Gastrocnemius medialis (tissue), 4 donors: ENCODE results near the gene SLC39A8. TPM values are rescaled to one million over a fixed set of nuclear protein-coding genes. Genes with fewer than 3 reads are reported as not detected.

ENCODE experiments used
- ATAC-seq, 2 donors: fragments of 150-250 bp; one replicate each; pipeline ENCODE4 v1.9.1; 2016
- DNase-seq, 2 donors: peaks; one replicate each; pipeline ENCODE4 v3.0.0-alpha.2; 2019
- H3K27ac ChIP-seq, 4 donors: fragments of 200-600 bp; sonication (generic); 1 replicate in 1 of 4; 2 replicates in 3 of 4; pipeline ENCODE4 v1.5.1; 2016 to 2018; ENCODE audit warnings: mild to moderate bottlenecking in 2 of 4, moderate library complexity in 1 of 4
- H3K27me3 ChIP-seq, 3 donors: fragments of 200-600 bp; sonication (generic) in 2 of 3; 1 replicate in 1 of 3; 2 replicates in 2 of 3; pipeline versions ENCODE4 v1.5.1 to v1.6.0; 2016 to 2019; ENCODE audit warnings: mild to moderate bottlenecking in 1 of 3, moderate library complexity in 1 of 3
- H3K36me3 ChIP-seq, 2 donors: fragments of 200-600 bp; sonication (generic) in 1 of 2; one replicate each; pipeline ENCODE4 v1.5.1; 2017 to 2018
- H3K4me1 ChIP-seq, 2 donors: fragments of 200-600 bp; sonication (generic) in 1 of 2; one replicate each; pipeline ENCODE4 v1.5.1; 2016 to 2017; ENCODE audit warnings: mild to moderate bottlenecking in 2 of 2
- H3K4me3 ChIP-seq, 4 donors: fragments of 200-600 bp; sonication (generic) in 3 of 4; 1 replicate in 1 of 4; 2 replicates in 3 of 4; pipeline ENCODE4 v1.5.1; 2016 to 2019; ENCODE audit warnings: mild to moderate bottlenecking in 2 of 4
- H3K9me3 ChIP-seq, 3 donors: fragments of 200-600 bp; sonication (generic) in 2 of 3; 1 replicate in 1 of 3; 2 replicates in 2 of 3; pipeline ENCODE4 v1.5.1; 2016 to 2019
- CTCF ChIP-seq, 5 experiments: fragments of 450-650 bp in 3 of 5; fragments of 200-600 bp in 2 of 5; sonication (generic) in 2 of 5; IDR thresholded peaks in 4 of 5; conservative IDR thresholded peaks in 1 of 5; 1 replicate in 4 of 5; 2 replicates in 1 of 5; pipeline ENCODE4 v1.5.1; 2016 to 2019; ENCODE audit warnings: antibody characterized with exemption in 5 of 5, mild to moderate bottlenecking in 3 of 5, moderate library complexity in 3 of 5
- POLR2A ChIP-seq, 2 donors: fragments of 450-650 bp; IDR thresholded peaks; one replicate each; pipeline ENCODE4 v1.6.1; 2017; ENCODE audit warnings: antibody characterized with exemption in 2 of 2, mild to moderate bottlenecking in 2 of 2, moderate library complexity in 2 of 2
- in situ Hi-C, 4 donors: fragments of 200-750 bp; cut with MboI; loops; one replicate each; pipeline versions ENCODE4 v1.15.0 to v1.8.0; 2017; ENCODE audit warnings: low sequenced_read_pairs in 4 of 4
- intact Hi-C: fragments of 100-400 bp; cut with DNase I; formaldehyde crosslinking; loops from one replicate; pipeline ENCODE4 v1.15.1; 2023; ENCODE audit warnings: low total_unique reads
- total RNA-seq, 4 donors: library from RNA; depleted of rRNA; stranded (reverse); fragments of >200 nt; gene quantifications; one replicate each; pipeline versions ENCODE4 v1.1.0 to v1.2.3, GENCODE V29; 2016

The SLC39A8 gene
- total RNA-seq, 4 donors from 2014 or later: 1.2 to 1.8 (median 1.7) TPM

- Histone ChIP-seq H3K9me3 (no peaks in the 10 kb centered on the region), H3K4me1 (no peaks in the 10 kb centered on the region), H3K27ac (no peak overlapping the region), H3K27me3 (no peaks in the 10 kb centered on the region), H3K4me3 (no peak overlapping the region), H3K36me3 (no peaks in the 10 kb centered on the region)
- in situ Hi-C loops (no loop called here), intact Hi-C loops (no loop called here)
- DNase-seq (no peak), ATAC-seq (no peak)
- TF ChIP-seq POLR2A (IDR thresholded peaks at IDR 0.05) (no peak), CTCF (IDR thresholded peaks at IDR 0.05 in 4 of 5, conservative IDR thresholded peaks at IDR 0.05 in 1 of 5) (no peak)
These were observed 89.0 kb downstream of the SLC39A8 start for GRCh38 chr4:102256321-102256720.

GRCh38 chr4:102253860-102254259, 91.4 kb downstream of the SLC39A8 start:
- H3K27ac ChIP-seq: no peak overlapping the region
- ATAC-seq: no peak
- TF ChIP-seq POLR2A (IDR thresholded peaks at IDR 0.05) (no peak), CTCF (IDR thresholded peaks at IDR 0.05 in 4 of 5, conservative IDR thresholded peaks at IDR 0.05 in 1 of 5) (no peak)
- H3K4me3 ChIP-seq: no peak overlapping the region
- no peaks in the 10 kb centered on the region for H3K9me3 ChIP-seq
- intact Hi-C loops: no loop called here
- in situ Hi-C loops: no loop called here
- no peaks in the 10 kb centered on the region for H3K4me1 ChIP-seq
- H3K27me3 ChIP-seq: no peaks in the 10 kb centered on the region
- H3K36me3 ChIP-seq: no peaks in the 10 kb centered on the region
- no peak for DNase-seq

GRCh38 chr4:102252171-102252570, 93.1 kb downstream of the SLC39A8 start:
- no peaks in the 10 kb centered on the region for H3K4me1 ChIP-seq
- no peak overlapping the region for H3K4me3 ChIP-seq
- no peaks in the 10 kb centered on the region for H3K36me3 ChIP-seq
- H3K9me3 ChIP-seq: no peaks in the 10 kb centered on the region
- in situ Hi-C loops (no loop called here), intact Hi-C loops (no loop called here)
- ATAC-seq (no peak), DNase-seq (no peak)
- no peaks in the 10 kb centered on the region for H3K27me3 ChIP-seq
- H3K27ac ChIP-seq: no peak overlapping the region
- TF ChIP-seq POLR2A (IDR thresholded peaks at IDR 0.05) (no peak), CTCF (IDR thresholded peaks at IDR 0.05 in 4 of 5, conservative IDR thresholded peaks at IDR 0.05 in 1 of 5) (no peak)

- no peak overlapping the region for H3K27ac ChIP-seq
- no peak for DNase-seq
- intact Hi-C loops: no loop called here
These were observed 94.9 kb downstream of the SLC39A8 start for GRCh38 chr4:102250341-102250740.

More at GRCh38 chr4:102250341-102250740, 94.9 kb downstream of the SLC39A8 start:
- no peaks in the 10 kb centered on the region for H3K27me3 ChIP-seq
- no peak for ATAC-seq
- H3K4me1 ChIP-seq: no peaks in the 10 kb centered on the region
- in situ Hi-C loops: no loop called here
- H3K4me3 ChIP-seq: no peak overlapping the region
- TF ChIP-seq CTCF (IDR thresholded peaks at IDR 0.05 in 4 of 5, conservative IDR thresholded peaks at IDR 0.05 in 1 of 5) (no peak), POLR2A (IDR thresholded peaks at IDR 0.05) (no peak)
- H3K9me3 ChIP-seq: no peaks in the 10 kb centered on the region
- H3K36me3 ChIP-seq: no peaks in the 10 kb centered on the region
